ENCODE measurements around the gene HOXB3. TPM values are rescaled to one million over a fixed set of nuclear protein-coding genes. Genes with fewer than 3 reads are reported as not detected.

The HOXB3 gene
- 4.5 and 6.8 TPM in 2 replicates for total RNA-seq (2014; rRNA removed; shearing (Covaris generic))

- Histone ChIP-seq H3K36me3 (replicated peaks; ENCODE audit: control insufficient read depth, insufficient read depth, low read length) (no peaks in the 10 kb centered on the region), H3K27me3 (ENCODE audit: control insufficient read depth, insufficient read depth, low read length) (peaks cover 99% of the 10 kb centered on the region), H3K4me3 (ENCODE audit: insufficient read depth, low read depth, low read length) (no peak within 1 kb of the TSS)
- DNase-seq = no peak
Measured at GRCh38 chr17:48589831-48590606, at the start of gene HOXB3. Gene HOXB3, minus strand, starts transcription at chr17:48590241. Its CDS starts 37,767 bp downstream, at chr17:48552474.

GRCh38 chr17:48639136-48639535 is 49.1 kb upstream of the HOXB3 start:
- H3K36me3 ChIP-seq (replicated peaks; ENCODE audit: control insufficient read depth, insufficient read depth, low read length) = no peaks in the 10 kb centered on the region
- peaks cover 98% of the 10 kb centered on the region for H3K27me3 ChIP-seq (ENCODE audit: control insufficient read depth, insufficient read depth, low read length)
- DNase-seq = peak; percentile 58
- H3K4me3 ChIP-seq (ENCODE audit: insufficient read depth, low read depth, low read length) = no peak overlapping the region

DNA sequence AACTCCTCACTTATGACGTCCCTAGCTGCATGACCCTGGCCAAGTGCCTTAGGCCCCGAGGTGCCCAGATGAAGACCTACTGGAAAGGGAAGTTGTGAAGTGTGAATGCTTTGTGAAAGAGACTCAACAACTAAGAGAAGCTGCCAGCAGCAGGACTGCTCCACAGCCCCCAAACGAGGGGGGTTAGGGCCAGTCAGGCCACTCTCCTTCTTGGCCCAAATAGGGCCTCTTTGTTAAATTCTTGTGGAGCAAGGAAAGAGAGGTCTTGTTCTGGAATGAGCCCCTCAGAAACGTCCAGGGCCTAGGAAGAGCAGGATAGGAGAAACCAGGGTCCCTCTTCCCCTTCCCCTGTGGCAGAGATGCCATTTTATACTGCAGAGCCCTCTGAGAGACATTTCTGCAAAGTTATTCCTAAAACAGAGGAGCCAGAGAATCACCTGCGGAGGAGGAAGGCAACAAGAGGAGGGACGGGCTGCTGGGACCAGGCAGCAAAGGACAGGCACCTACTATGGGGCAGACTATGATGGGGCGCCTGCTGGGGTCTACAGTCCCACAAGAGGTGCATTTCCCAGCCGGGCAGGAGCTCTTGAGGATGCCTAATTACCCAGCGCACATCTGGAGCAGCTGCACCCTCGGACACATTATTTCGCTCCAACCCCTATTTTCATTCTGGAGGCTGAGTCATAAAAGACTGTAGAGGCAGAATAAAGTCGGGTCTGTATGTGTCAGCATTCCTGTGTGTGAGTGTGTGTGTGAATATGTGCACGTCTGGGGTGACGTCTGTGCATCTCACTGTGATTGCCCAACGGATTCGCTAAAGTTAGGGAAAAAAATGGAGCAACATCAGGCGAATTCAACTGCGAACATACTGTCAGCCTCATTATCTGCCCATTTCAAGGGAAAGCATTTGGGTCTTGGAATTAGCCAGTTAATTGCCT is 47.6 kb upstream of the HOXB3 start:
- peaks cover 98% of the 10 kb centered on the region for H3K27me3 ChIP-seq (ENCODE audit: control insufficient read depth, insufficient read depth, low read length)
- H3K4me3 ChIP-seq (ENCODE audit: insufficient read depth, low read depth, low read length) = no peak overlapping the region
- H3K36me3 ChIP-seq (replicated peaks; ENCODE audit: control insufficient read depth, insufficient read depth, low read length) = no peaks in the 10 kb centered on the region
- DNase-seq = peak; percentile 26

DNA sequence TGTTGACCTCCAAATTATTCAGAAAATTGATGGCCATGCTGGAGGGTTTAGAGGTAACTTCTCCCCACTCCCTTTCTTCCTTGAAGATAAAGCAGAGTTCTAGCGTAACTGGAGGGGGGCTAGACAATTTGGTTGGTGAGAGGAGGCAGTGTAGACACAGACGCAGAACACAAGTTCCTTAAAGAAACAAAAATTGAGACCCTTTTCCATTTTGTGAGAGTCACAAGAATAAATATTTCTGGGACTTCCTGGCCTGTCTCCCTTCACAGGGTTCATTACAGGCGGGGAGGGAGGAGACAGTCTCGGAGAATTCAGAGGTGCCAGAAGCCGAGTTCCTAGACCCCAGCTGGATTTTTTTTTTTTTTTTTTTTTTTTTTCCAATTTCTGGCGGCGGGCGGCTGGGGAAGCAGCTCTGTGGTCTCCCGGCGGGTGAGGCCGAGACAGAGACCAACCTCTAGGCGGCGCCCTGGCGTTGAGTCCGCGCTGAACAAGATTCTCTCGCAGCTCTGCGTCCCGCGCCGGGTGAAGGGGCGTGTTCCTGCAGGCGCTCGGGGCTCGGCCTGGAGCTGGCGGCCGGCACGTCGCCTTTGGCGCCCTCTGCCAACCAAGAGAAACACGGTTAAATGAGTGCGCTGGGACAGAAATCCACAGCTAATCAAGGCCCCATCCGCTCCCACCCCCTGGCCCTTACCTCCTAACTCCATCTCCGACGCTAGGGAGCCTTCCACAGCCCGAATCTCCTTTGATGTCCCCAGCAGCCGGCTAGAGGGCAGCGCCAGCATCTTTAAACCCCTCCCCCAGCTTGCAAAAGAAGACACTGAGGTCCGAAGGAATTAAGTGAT is 46.4 kb upstream of the HOXB3 start:
- peaks cover 98% of the 10 kb centered on the region for H3K27me3 ChIP-seq (ENCODE audit: control insufficient read depth, insufficient read depth, low read length)

GRCh38 chr17:48634493-48635208 is 44.6 kb upstream of the HOXB3 start:
- Histone ChIP-seq H3K36me3 (replicated peaks; ENCODE audit: control insufficient read depth, insufficient read depth, low read length) (no peaks in the 10 kb centered on the region), H3K27me3 (ENCODE audit: control insufficient read depth, insufficient read depth, low read length) (peaks cover 98% of the 10 kb centered on the region), H3K4me3 (ENCODE audit: insufficient read depth, low read depth, low read length) (no peak overlapping the region)
- DNase-seq = peak; percentile 42

More for the DNA sequence above, 46.4 kb upstream of the HOXB3 start:
- peak; percentile 97 for DNase-seq
- H3K36me3 ChIP-seq (replicated peaks; ENCODE audit: control insufficient read depth, insufficient read depth, low read length) = no peaks in the 10 kb centered on the region
- H3K4me3 ChIP-seq (ENCODE audit: insufficient read depth, low read depth, low read length) = no peak overlapping the region

DNA sequence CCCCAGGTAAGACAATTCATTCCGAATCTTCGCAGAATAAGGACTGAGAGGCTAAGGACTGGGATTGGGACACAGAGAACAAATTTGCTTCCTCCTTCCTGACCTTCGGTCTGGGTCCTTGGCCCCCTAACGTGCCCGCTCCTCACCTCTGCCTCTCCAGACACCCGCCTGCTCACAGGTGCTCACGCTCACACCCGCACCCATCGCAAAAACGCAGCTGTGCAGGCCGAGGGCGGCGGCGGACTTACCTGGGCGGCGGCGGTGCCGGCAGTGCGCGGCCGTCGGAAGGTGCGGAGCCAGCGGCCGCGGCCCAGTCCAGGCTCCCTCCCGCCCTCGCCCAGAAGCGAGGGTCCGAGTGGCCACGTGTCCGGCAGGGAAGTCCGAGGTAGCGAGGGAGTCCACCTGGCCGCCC is 43.2 kb upstream of the HOXB3 start:
- Histone ChIP-seq H3K27me3 (ENCODE audit: control insufficient read depth, insufficient read depth, low read length) (peaks cover 98% of the 10 kb centered on the region), H3K36me3 (replicated peaks; ENCODE audit: control insufficient read depth, insufficient read depth, low read length) (no peaks in the 10 kb centered on the region), H3K4me3 (ENCODE audit: insufficient read depth, low read depth, low read length) (no peak overlapping the region)
- DNase-seq = peak; percentile 69

- H3K4me3 ChIP-seq (ENCODE audit: insufficient read depth, low read depth, low read length) = no peak overlapping the region
- DNase-seq = no peak
Measured at GRCh38 chr17:48632579-48633265, 42.7 kb upstream of the HOXB3 start.

GRCh38 chr17:48631693-48632578 is 41.9 kb upstream of the HOXB3 start:
- Histone ChIP-seq H3K27me3 (ENCODE audit: control insufficient read depth, insufficient read depth, low read length) (peaks cover 98% of the 10 kb centered on the region), H3K36me3 (replicated peaks; ENCODE audit: control insufficient read depth, insufficient read depth, low read length) (no peaks in the 10 kb centered on the region), H3K4me3 (ENCODE audit: insufficient read depth, low read depth, low read length) (no peak overlapping the region)
- DNase-seq = no peak

More at GRCh38 chr17:48632579-48633265, 42.7 kb upstream of the HOXB3 start:
- H3K27me3 ChIP-seq (ENCODE audit: control insufficient read depth, insufficient read depth, low read length) = peaks cover 98% of the 10 kb centered on the region
- H3K36me3 ChIP-seq (replicated peaks; ENCODE audit: control insufficient read depth, insufficient read depth, low read length) = no peaks in the 10 kb centered on the region

GRCh38 chr17:48630925-48631692 is 41.1 kb upstream of the HOXB3 start:
- Histone ChIP-seq H3K4me3 (ENCODE audit: insufficient read depth, low read depth, low read length) (no peak overlapping the region), H3K36me3 (replicated peaks; ENCODE audit: control insufficient read depth, insufficient read depth, low read length) (no peaks in the 10 kb centered on the region), H3K27me3 (ENCODE audit: control insufficient read depth, insufficient read depth, low read length) (peaks cover 100% of the 10 kb centered on the region)
- DNase-seq = no peak

DNA sequence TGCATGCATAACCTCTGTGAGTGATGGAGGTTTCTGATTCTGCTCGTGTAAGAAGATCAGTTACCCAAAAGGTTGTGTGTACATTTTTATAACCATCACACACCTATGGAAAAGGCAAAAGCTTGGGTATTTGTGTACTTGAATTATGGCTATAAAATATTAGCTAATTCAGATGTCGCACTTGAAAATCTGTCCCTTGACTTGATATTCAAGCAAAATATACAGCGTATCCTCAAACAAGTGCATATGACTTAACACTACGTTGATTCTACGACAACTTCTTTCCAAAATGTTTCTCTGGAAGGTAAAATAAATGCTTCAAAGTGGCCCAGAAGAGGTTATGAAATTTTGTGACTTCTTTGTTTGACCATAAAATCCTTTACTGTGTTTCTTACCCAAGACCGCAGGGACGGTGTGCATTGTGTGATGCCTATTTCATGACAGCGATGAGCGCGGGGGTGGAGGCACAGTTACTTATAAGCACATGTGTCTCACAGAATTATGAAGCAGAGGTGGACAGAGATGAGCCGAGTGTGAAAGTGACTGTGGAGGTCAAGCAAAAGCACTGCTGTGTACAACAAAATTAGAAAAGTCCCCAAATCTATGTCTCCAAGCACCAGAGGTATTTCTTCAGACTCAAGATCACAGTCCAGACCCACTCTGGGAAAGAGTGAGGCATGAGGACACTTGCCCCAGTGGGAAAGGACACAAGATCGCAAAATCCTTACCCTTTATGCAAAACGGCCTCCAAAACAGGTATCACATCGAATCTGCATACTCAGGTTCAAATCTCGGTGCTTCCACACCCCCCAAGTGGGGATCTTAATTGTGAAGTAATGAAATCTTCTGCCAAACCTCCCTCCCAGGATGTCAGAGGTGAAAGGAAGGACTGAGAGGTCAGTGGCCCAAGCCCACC is 40.2 kb upstream of the HOXB3 start:
- H3K27me3 ChIP-seq (ENCODE audit: control insufficient read depth, insufficient read depth, low read length) = peaks cover 100% of the 10 kb centered on the region
- no peak overlapping the region for H3K4me3 ChIP-seq (ENCODE audit: insufficient read depth, low read depth, low read length)
- no peaks in the 10 kb centered on the region for H3K36me3 ChIP-seq (replicated peaks; ENCODE audit: control insufficient read depth, insufficient read depth, low read length)
- no peak for DNase-seq

DNA sequence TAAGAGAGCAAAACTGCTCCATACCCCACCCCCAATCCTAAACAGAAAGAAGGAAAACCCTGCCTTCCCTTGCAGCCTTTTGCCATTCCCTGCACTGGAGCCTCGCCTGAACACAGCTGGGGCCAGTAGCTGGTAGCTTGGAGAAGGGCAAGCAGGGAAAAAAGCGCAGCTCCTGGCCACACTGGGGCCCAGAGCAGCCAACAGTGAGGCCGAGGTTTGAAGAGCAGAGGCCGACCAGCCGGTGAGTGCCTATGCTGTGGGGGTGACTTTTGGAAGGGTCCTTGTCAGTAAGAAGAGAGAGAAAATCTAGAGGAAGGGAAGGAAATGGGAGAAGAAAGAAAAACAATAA is 39.3 kb upstream of the HOXB3 start:
- H3K27me3 ChIP-seq (ENCODE audit: control insufficient read depth, insufficient read depth, low read length) = peaks cover 100% of the 10 kb centered on the region
- H3K4me3 ChIP-seq (ENCODE audit: insufficient read depth, low read depth, low read length) = no peak overlapping the region
- H3K36me3 ChIP-seq (replicated peaks; ENCODE audit: control insufficient read depth, insufficient read depth, low read length) = no peaks in the 10 kb centered on the region
- no peak for DNase-seq
